ENCODE measurements around the gene SVIL. TPM values are rescaled to one million over a fixed set of nuclear protein-coding genes. Genes with fewer than 3 reads are reported as not detected.
"Not testable (repeated sequence)": the region's sequence is repeated elsewhere in the genome, so short reads cannot be mapped to it uniquely, and the experiment has no call there.

Gene SVIL
- total and polyA plus RNA-seq, 2 donors (not counting 1 experiment from before 2014, with no cell fraction given), result 17.7 to 94.3 TPM

DNA sequence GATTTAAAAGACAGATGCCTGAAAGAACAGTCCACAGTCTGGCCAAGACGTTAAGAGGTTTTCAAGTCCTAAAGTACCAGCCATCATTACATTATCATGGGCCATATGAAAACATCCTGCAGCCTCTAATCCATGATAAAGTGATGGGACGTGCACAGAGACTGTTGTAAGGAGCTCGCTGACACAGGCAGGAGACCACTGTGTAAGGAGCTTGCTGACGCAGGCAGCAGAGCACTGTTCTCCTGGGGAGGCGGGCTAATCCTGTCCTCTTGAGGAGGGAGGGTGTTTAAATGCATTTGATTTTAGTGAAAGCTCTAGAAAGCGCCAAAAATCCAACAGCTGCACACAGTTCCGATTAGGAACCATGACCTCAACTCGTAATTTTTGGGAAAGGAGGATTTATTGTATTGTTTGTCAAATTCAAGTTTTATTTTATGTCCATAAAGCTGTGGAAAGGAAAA lies 16.9 kb downstream of the SVIL start:
- no peak overlapping the region for H3K4me2 ChIP-seq (ENCODE audit: extremely low read depth, insufficient read depth, low read length)
- TF ChIP-seq EZH2 (IDR thresholded peaks at IDR 0.05; ENCODE audit: low read length, missing control alignments), result no peak
- TF ChIP-seq, protein P1, sequence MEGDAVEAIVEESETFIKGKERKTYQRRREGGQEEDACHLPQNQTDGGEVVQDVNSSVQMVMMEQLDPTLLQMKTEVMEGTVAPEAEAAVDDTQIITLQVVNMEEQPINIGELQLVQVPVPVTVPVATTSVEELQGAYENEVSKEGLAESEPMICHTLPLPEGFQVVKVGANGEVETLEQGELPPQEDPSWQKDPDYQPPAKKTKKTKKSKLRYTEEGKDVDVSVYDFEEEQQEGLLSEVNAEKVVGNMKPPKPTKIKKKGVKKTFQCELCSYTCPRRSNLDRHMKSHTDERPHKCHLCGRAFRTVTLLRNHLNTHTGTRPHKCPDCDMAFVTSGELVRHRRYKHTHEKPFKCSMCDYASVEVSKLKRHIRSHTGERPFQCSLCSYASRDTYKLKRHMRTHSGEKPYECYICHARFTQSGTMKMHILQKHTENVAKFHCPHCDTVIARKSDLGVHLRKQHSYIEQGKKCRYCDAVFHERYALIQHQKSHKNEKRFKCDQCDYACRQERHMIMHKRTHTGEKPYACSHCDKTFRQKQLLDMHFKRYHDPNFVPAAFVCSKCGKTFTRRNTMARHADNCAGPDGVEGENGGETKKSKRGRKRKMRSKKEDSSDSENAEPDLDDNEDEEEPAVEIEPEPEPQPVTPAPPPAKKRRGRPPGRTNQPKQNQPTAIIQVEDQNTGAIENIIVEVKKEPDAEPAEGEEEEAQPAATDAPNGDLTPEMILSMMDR (conservative IDR thresholded peaks at IDR 0.05 in 1 of 2, IDR thresholded peaks at IDR 0.05 in 1 of 2; ENCODE audit: low read depth in 1 of 2, low read length in 2 of 2), result no peak
- no peaks in the 10 kb centered on the region for H3K79me2 ChIP-seq (ENCODE audit: control insufficient read depth, insufficient read depth, low read length)
- no peak overlapping the region for H3K27ac ChIP-seq (ENCODE audit: insufficient read depth, low read length)
- no peak for DNase-seq (ENCODE audit: low read depth in 2 of 2)
- H3K36me3 ChIP-seq (ENCODE audit: control insufficient read depth, insufficient read depth, low read length), result no peaks in the 10 kb centered on the region
- no peak overlapping the region for H3K9ac ChIP-seq (ENCODE audit: insufficient read depth, low read length)
- no peaks in the 10 kb centered on the region for H3K9me3 ChIP-seq (ENCODE audit: control insufficient read depth, insufficient read depth, low read depth, low read length)
- H2AFZ ChIP-seq (ENCODE audit: low read length), result no peak overlapping the region
- no peak overlapping the region for H3K4me3 ChIP-seq (replicated peaks in 1 of 4; ENCODE audit: control extremely low read depth in 1 of 4, insufficient read depth in 1 of 4, low read depth in 3 of 4, low read length in 4 of 4)
- H3K27me3 ChIP-seq (ENCODE audit: control insufficient read depth, insufficient read depth, low read length), result no peaks in the 10 kb centered on the region
- peaks cover 13% of the 10 kb centered on the region for H3K4me1 ChIP-seq (ENCODE audit: control insufficient read depth, extremely low read depth, insufficient read depth, low read length)
- H4K20me1 ChIP-seq (ENCODE audit: control insufficient read depth, extremely low read depth, insufficient read depth, low read length), result no peaks in the 10 kb centered on the region

DNA sequence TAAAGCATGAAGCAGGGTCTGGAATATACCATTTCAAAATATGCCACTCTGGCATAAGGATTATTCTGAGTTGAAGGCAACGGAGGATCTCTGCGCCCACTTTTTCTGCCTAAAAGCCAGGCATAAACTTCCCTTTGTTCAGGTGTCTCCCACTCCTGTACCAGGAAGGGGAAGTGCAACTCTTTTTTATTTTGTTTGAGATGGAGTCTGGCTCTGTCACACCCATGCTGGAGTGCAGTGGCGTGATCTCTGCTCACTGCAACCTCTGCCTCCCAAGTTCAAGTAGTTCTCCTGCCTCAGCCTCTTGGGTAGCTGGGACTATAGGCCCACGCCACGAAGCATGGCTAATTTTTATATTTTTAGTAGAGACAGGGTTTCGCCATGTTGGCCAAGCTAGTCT lies 18.2 kb downstream of the SVIL start:
- Histone ChIP-seq H3K4me3 (replicated peaks in 1 of 4; ENCODE audit: control extremely low read depth in 1 of 4, insufficient read depth in 1 of 4, low read depth in 3 of 4, low read length in 4 of 4) (no peak overlapping the region), H3K9me3 (ENCODE audit: control insufficient read depth, insufficient read depth, low read depth, low read length) (no peaks in the 10 kb centered on the region), H3K79me2 (ENCODE audit: control insufficient read depth, insufficient read depth, low read length) (no peaks in the 10 kb centered on the region), H3K9ac (ENCODE audit: insufficient read depth, low read length) (no peak overlapping the region), H3K36me3 (ENCODE audit: control insufficient read depth, insufficient read depth, low read length) (no peaks in the 10 kb centered on the region), H2AFZ (ENCODE audit: low read length) (no peak overlapping the region), H3K4me1 (ENCODE audit: control insufficient read depth, extremely low read depth, insufficient read depth, low read length) (peaks cover 13% of the 10 kb centered on the region), H3K27me3 (ENCODE audit: control insufficient read depth, insufficient read depth, low read length) (no peaks in the 10 kb centered on the region), H4K20me1 (ENCODE audit: control insufficient read depth, extremely low read depth, insufficient read depth, low read length) (no peaks in the 10 kb centered on the region), H3K27ac (ENCODE audit: insufficient read depth, low read length) (no peak overlapping the region), H3K4me2 (ENCODE audit: extremely low read depth, insufficient read depth, low read length) (no peak overlapping the region)
- no peak for TF ChIP-seq EZH2 (IDR thresholded peaks at IDR 0.05; ENCODE audit: low read length, missing control alignments)
- TF ChIP-seq, protein P1 (conservative IDR thresholded peaks at IDR 0.05 in 1 of 2, IDR thresholded peaks at IDR 0.05 in 1 of 2; ENCODE audit: low read depth in 1 of 2, low read length in 2 of 2), result no peak
- DNase-seq (ENCODE audit: low read depth in 2 of 2), result no peak

DNA sequence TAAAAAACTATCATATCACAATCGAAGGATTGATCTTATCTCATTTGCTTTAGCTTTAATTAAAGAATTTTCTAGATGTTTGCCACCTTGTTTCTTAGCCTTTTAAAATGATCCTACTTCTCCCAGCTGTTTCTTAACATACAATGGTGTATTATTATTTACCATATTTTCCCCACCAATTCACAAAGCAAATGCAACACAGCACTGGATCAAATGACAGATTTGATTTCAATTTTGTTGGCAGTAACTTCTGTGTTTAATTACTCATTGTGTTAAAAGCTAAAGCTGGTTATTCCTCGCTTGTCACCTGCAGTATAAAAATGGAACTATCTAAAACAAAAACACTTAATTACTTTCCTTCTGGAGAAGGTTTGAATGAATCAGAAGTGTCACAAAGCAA lies 19.6 kb downstream of the SVIL start:
- Histone ChIP-seq H3K36me3 (ENCODE audit: control insufficient read depth, insufficient read depth, low read length) (no peaks in the 10 kb centered on the region), H3K9me3 (ENCODE audit: control insufficient read depth, insufficient read depth, low read depth, low read length) (no peaks in the 10 kb centered on the region), H3K27me3 (ENCODE audit: control insufficient read depth, insufficient read depth, low read length) (no peaks in the 10 kb centered on the region), H2AFZ (ENCODE audit: low read length) (no peak overlapping the region), H3K9ac (ENCODE audit: insufficient read depth, low read length) (no peak overlapping the region), H3K4me1 (ENCODE audit: control insufficient read depth, extremely low read depth, insufficient read depth, low read length) (peaks cover 11% of the 10 kb centered on the region), H4K20me1 (ENCODE audit: control insufficient read depth, extremely low read depth, insufficient read depth, low read length) (no peaks in the 10 kb centered on the region), H3K4me2 (ENCODE audit: extremely low read depth, insufficient read depth, low read length) (no peak overlapping the region), H3K4me3 (replicated peaks in 1 of 4; ENCODE audit: control extremely low read depth in 1 of 4, insufficient read depth in 1 of 4, low read depth in 3 of 4, low read length in 4 of 4) (no peak overlapping the region), H3K79me2 (ENCODE audit: control insufficient read depth, insufficient read depth, low read length) (no peaks in the 10 kb centered on the region), H3K27ac (ENCODE audit: insufficient read depth, low read length) (no peak overlapping the region)
- TF ChIP-seq EZH2 (IDR thresholded peaks at IDR 0.05; ENCODE audit: low read length, missing control alignments), result no peak
- TF ChIP-seq, protein P1 (conservative IDR thresholded peaks at IDR 0.05 in 1 of 2, IDR thresholded peaks at IDR 0.05 in 1 of 2; ENCODE audit: low read depth in 1 of 2, low read length in 2 of 2), result no peak
- no peak for DNase-seq (ENCODE audit: low read depth in 2 of 2)

DNA sequence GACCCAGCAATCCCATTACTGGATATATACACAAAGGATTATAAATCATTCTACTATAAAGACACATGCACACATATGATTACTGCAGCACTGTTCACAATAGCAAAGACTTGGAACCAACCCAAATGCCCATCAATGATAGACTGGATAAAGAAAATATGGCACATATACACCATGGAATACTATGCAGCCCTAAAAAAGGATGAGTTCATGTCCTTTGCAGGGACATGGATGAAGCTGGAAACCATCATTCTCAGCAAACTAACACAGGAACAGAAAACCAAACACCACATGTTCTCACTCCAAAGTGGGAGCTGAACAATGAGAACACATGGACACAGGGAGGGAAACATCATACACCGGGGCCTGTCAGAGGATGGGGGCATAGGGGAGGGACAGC lies 20.5 kb downstream of the SVIL start:
- H3K27ac ChIP-seq (ENCODE audit: insufficient read depth, low read length); H2AFZ ChIP-seq (ENCODE audit: low read length); H3K27me3 ChIP-seq (ENCODE audit: control insufficient read depth, insufficient read depth, low read length); H3K9ac ChIP-seq (ENCODE audit: insufficient read depth, low read length); H3K4me3 ChIP-seq (replicated peaks in 1 of 4; ENCODE audit: control extremely low read depth in 1 of 4, insufficient read depth in 1 of 4, low read depth in 3 of 4, low read length in 4 of 4); H3K36me3 ChIP-seq (ENCODE audit: control insufficient read depth, insufficient read depth, low read length); H3K4me2 ChIP-seq (ENCODE audit: extremely low read depth, insufficient read depth, low read length); H3K9me3 ChIP-seq (ENCODE audit: control insufficient read depth, insufficient read depth, low read depth, low read length); DNase-seq (ENCODE audit: low read depth in 2 of 2); H3K79me2 ChIP-seq (ENCODE audit: control insufficient read depth, insufficient read depth, low read length); H4K20me1 ChIP-seq (ENCODE audit: control insufficient read depth, extremely low read depth, insufficient read depth, low read length); H3K4me1 ChIP-seq (ENCODE audit: control insufficient read depth, extremely low read depth, insufficient read depth, low read length): not testable (repeated sequence)

All from fibroblast of lung (primary cell).